Measurements from ENCODE around the gene APLNR. TPM values are rescaled to one million over a fixed set of nuclear protein-coding genes. Genes with fewer than 3 reads are reported as not detected.

Gene APLNR
- polyA plus RNA-seq, 3 donors: not detected

DNA sequence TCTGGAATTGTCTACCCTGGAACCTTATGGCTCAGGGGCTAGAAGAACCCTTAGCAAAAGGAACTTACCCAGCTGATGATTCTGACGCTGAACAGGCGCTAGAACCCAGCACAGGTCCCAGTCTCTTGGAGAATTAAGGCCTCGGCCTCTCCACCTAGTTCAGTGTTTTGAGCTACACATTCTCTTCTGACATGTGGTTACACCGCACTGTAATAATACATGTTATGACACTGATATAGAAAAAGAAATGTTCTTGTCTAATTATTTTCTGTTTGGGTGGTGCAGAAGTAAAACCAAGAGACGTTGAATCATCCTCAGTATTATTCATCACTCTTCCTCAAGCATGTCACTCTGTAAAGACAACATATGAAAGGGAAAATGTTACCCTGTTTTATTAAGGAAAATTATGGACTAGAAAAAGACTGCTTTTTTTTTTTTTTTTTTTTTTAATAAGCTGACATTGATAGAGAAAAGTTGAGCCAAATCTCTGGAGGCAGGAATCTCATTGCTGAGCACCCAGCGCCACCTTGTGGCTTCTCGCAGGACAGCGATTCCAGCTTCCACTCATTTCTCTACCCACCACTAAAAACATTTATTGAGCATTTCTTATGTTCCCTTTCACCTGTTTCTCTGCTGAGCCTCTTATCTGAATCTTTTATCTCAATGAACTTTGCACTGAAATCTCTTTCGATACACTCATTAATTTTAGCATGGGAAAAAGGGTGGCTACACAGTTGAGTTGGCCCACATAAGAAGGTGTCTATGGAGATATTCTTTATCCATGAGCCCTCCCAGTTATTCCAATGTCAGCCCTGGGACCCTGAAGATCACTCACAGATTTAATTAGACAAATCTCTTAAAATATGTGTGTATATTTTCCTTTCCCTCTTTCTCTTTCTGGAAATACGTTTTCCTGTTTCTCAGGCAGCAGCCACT is 12.6 kb upstream of the APLNR start:
- intact Hi-C loops (cut with micrococcal nuclease): loop anchor here (2.0 to 5.0 kb wide), 3 partner anchors 132 to 407 kb away; no protein-coding TSS in a partner anchor
- no peaks in the 10 kb centered on the region for H3K36me3 ChIP-seq (replicated peaks in 1 of 2; ENCODE audit: control insufficient read depth in 1 of 2, insufficient read depth in 2 of 2, low read length in 2 of 2)
- Mint-ChIP-seq H3K27ac (no peak overlapping the region), H3K36me3 (no peaks in the 10 kb centered on the region), H3K27me3 (ENCODE audit: low read depth in 3 of 3) (peaks cover 8 to 17% (median 15%) of the 10 kb centered on the region in 3 donors), H3K4me1 (peaks cover 3% of the 10 kb centered on the region), H3K9me3 (no peaks in the 10 kb centered on the region), H3K4me3 (no peak overlapping the region)
- peaks cover 3 to 14% of the 10 kb centered on the region in 2 donors for H3K27me3 ChIP-seq (ENCODE audit: control insufficient read depth in 2 of 2, insufficient read depth in 2 of 2, low read length in 2 of 2)
- WGBS (ENCODE audit: insufficient coverage): 39% methylated on average over 7 of the region's 10 CpGs
- peak; percentile 15 to 44 (median 33) for DNase-seq
- no peak overlapping the region for H2AFZ ChIP-seq (ENCODE audit: insufficient read depth, low read depth, low read length, poor library complexity, severe bottlenecking)
- no peaks in the 10 kb centered on the region for H3K4me1 ChIP-seq (ENCODE audit: control insufficient read depth in 1 of 2, insufficient read depth in 2 of 2, low read length in 2 of 2)
- H3K4me3 ChIP-seq (replicated peaks in 1 of 3; ENCODE audit: low read depth in 2 of 3, low read length in 3 of 3): no peak overlapping the region
- no peak overlapping the region for H3K9ac ChIP-seq (ENCODE audit: insufficient read depth, low read length, poor library complexity, severe bottlenecking)
- H3K9me3 ChIP-seq (replicated peaks in 1 of 2; ENCODE audit: control insufficient read depth in 1 of 2, insufficient read depth in 1 of 2, low read length in 2 of 2): no peaks in the 10 kb centered on the region
- H3K4me2 ChIP-seq (replicated peaks; ENCODE audit: extremely low read depth, low read length, poor library complexity, severe bottlenecking): no peak overlapping the region
- no peaks in the 10 kb centered on the region for H3K79me2 ChIP-seq (ENCODE audit: insufficient read depth, low read length)
- no peaks in the 10 kb centered on the region for H4K20me1 ChIP-seq (ENCODE audit: insufficient read depth, low read length)
- H3K27ac ChIP-seq (ENCODE audit: low read depth in 1 of 2, low read length in 2 of 2): no peak overlapping the region
- peak; percentile 94 for TF ChIP-seq CTCF (IDR thresholded peaks at IDR 0.05)

DNA sequence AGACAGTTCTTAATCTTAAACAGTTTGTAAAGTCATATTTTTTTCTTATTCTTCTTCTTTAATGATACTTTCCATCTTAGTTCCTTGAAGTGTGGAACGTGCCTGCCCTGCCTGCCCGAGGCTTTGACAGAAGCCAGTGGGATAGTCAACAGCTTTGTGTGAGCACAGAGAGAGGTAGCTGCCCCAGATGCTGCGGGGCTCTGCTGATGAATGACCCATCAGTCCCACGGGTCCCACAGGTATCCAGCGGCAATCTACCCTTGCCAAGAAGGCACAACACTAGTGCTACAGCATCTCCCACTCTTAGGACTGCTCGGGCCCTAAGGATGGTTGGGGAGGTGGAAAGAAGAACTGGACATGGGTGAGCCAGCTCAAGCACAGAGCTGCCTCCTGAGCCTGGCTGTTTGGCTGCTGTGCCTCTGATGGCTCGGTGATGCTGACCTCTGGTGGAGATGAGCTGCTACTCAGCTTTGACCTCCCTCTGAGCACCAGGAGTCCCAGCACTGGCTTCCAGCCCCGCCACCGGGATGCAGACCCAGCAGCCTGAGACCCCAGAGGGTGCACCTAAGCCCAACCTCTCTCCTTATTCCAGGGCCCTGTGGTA is 11.8 kb upstream of the APLNR start:
- no peaks in the 10 kb centered on the region for H3K36me3 Mint-ChIP-seq
- H3K4me1 Mint-ChIP-seq: peaks cover 3% of the 10 kb centered on the region
- H3K9ac ChIP-seq (ENCODE audit: insufficient read depth, low read length, poor library complexity, severe bottlenecking): no peak overlapping the region

More for the DNA sequence above, 11.8 kb upstream of the APLNR start:
- Histone ChIP-seq H3K4me2 (replicated peaks; ENCODE audit: extremely low read depth, low read length, poor library complexity, severe bottlenecking) (no peak overlapping the region), H3K9me3 (replicated peaks in 1 of 2; ENCODE audit: control insufficient read depth in 1 of 2, insufficient read depth in 1 of 2, low read length in 2 of 2) (no peaks in the 10 kb centered on the region), H3K36me3 (replicated peaks in 1 of 2; ENCODE audit: control insufficient read depth in 1 of 2, insufficient read depth in 2 of 2, low read length in 2 of 2) (no peaks in the 10 kb centered on the region), H4K20me1 (ENCODE audit: insufficient read depth, low read length) (no peaks in the 10 kb centered on the region), H3K4me3 (replicated peaks in 1 of 3; ENCODE audit: low read depth in 2 of 3, low read length in 3 of 3) (no peak overlapping the region), H2AFZ (ENCODE audit: insufficient read depth, low read depth, low read length, poor library complexity, severe bottlenecking) (no peak overlapping the region), H3K4me1 (ENCODE audit: control insufficient read depth in 1 of 2, insufficient read depth in 2 of 2, low read length in 2 of 2) (no peaks in the 10 kb centered on the region), H3K27me3 (ENCODE audit: control insufficient read depth in 2 of 2, insufficient read depth in 2 of 2, low read length in 2 of 2) (peaks cover 3 to 14% of the 10 kb centered on the region in 2 donors), H3K27ac (ENCODE audit: low read depth in 1 of 2, low read length in 2 of 2) (no peak overlapping the region), H3K79me2 (ENCODE audit: insufficient read depth, low read length) (no peaks in the 10 kb centered on the region)
- WGBS (ENCODE audit: insufficient coverage): 15% methylated on average over 5 of the region's 9 CpGs
- no peak for TF ChIP-seq CTCF (IDR thresholded peaks at IDR 0.05)
- H3K4me3 Mint-ChIP-seq: no peak overlapping the region
- intact Hi-C loops (cut with micrococcal nuclease): loop anchor here (2.0 to 5.0 kb wide), 3 partner anchors 132 to 407 kb away; no protein-coding TSS in a partner anchor
- no peak overlapping the region for H3K27ac Mint-ChIP-seq
- H3K9me3 Mint-ChIP-seq: no peaks in the 10 kb centered on the region
- DNase-seq: no peak
- H3K27me3 Mint-ChIP-seq (ENCODE audit: low read depth in 3 of 3): peaks cover 9 to 16% (median 14%) of the 10 kb centered on the region in 3 donors
